GOT3 (cell line): ENCODE measurements around the gene FHIT.

ENCODE experiments used
- DNase-seq: peaks from one replicate; lab custom pipeline; 2025; ENCODE audit warnings: mixed read lengths; lab: John Stamatoyannopoulos, UW

The FHIT gene

GRCh38 chr3:60399861-60400845 is 851.1 kb downstream of the FHIT start:
- DNase-seq: no peak

- DNase-seq: no peak
Measured at GRCh38 chr3:60399292-60399691, 852.0 kb downstream of the FHIT start.

DNA sequence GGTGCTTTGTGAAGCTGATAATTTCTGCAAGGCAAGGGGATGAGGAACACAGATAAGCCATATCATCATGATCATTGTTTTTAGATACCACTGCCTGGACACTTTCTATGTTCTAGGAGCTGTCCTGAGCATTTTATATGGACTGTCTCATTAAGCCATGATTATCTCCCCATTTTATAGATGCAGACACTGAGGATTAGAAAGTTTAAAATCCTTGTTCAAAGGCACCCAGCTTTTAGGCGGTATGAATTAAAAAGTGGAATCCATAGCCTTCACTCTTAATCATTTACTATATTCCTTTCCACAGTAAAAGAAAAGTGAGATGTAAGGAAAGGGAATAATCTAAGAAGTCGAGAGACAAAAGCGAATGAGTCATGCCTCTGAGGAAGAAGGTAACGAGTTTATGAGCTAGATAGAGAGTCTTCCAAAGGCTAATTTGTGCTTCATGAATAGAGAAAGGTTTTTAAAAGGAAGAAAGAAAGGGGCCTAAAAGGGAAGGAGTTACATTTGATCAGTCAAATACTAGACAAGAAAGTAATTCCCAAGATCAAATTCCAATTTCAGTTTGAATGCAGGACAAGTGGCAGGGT is 856.0 kb downstream of the FHIT start:
- no peak for DNase-seq

DNA sequence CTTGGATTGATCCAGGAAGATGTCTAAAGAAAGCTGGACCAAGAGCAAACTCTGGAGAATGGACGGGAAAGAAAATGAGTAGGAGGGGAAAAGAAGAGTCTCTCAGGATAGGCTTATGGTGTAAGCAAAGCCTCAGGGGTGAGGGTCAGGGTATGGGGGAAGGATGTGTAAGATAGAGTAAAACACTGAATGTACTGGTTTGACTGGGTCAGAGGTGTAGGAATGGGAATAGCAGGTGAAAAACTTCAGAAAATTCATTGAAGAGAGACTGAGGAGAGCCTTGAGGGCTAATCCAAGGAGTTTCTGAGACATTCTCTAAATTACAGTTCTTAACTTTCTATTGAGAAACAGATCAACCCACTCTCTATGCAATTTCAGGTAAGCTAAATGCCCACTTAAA is 857.3 kb downstream of the FHIT start:
- no peak for DNase-seq

DNA sequence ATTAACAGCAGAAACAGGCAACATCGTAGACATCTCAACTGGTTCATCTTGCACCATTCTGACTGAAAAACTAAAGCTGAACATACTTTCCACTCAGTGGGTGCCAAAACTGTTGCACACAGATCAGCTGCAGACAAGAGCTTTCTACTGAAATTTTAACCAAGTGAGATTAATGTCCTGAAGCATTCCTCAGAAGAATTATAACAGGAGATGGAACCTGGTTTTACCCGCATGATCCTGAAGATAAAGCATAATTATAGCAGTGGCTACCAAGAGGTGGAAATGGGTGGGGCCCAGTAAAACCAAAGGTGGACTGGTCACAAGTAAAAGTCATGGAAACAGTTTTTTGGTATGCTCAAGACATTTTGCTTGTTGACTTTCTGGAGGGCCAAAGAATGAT is 858.8 kb downstream of the FHIT start:
- no peak for DNase-seq

DNA sequence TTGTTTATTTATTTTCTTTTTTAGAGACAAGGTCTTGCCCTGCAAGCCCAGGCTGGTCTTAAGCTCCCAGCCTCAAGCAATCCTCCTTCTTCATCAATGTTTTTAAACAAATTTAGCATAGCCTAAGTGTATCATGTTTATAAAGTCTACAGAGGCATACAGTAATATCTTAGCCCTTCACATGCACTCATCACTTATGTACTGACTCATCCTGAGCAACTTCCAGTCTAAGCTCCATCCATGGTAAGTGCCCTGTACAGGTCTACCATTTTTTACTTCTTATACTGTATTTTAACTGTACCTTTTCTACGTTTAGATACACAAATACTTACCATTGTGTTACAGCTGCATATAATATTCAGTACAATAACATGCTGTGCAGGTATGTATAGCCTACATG is 860.0 kb downstream of the FHIT start:
- no peak for DNase-seq

- DNase-seq: no peak
Measured at GRCh38 chr3:60388731-60389130, 862.5 kb downstream of the FHIT start.

- DNase-seq: no peak
Measured at GRCh38 chr3:60386306-60386705, 864.9 kb downstream of the FHIT start.

DNA sequence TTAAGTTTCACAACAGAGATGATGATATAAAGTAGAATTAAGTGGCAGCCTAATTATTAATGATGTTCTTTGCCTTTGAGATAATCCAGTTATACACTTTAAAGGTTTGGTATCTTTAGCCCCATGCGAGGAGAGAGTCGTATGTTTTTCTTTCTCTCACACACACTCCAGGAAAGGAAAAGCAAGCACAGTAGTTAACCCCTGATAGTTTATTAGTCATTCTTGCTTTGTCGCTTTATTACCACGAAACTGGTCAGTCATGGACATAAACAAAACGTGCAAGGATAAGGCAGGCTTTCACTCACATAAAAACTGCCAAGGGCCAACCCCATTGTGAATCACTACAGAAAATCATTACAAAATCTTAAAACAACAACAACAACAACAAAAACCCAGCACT is 866.9 kb downstream of the FHIT start:
- DNase-seq: no peak

DNA sequence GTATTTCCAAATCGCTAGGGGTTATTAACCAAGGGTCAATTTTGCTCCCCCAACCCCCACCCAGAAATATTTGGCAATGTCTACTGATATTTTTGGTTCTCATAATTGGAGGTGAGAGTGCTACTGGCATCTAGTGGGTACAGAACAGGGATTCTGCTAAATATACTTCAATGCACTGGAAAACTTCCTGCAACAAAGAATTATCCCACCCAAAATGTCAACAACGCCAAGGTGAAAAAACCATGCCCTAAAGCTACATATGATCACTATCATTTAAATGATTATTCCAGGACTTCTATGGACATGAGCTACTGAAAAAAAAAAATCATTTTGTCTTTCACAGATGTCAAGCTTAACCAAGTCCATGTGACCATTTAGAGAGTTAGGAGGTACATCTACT is 867.9 kb downstream of the FHIT start:
- DNase-seq: no peak

DNA sequence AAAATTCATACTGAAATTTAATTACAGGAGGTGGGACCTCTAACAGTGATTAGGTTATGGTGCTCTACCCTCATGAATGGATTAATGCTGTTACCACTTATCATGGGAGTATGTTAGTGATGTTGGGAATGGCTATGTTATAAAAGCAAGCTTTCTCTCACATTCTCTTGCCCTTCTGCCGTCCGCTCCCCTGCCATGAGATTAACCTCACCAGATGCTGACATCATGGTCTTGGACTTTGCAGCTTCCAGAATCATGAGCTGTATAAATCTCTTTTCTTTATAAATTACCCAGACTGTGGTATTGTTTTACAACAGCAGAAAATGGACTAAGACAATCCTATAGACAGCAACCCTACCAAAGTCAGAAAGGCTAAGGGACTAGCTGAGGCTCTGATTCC is 884.8 kb downstream of the FHIT start:
- no peak for DNase-seq

GRCh38 chr3:60365360-60365759 is 885.9 kb downstream of the FHIT start:
- no peak for DNase-seq

GRCh38 chr3:60364475-60364874 is 886.8 kb downstream of the FHIT start:
- no peak for DNase-seq

DNA sequence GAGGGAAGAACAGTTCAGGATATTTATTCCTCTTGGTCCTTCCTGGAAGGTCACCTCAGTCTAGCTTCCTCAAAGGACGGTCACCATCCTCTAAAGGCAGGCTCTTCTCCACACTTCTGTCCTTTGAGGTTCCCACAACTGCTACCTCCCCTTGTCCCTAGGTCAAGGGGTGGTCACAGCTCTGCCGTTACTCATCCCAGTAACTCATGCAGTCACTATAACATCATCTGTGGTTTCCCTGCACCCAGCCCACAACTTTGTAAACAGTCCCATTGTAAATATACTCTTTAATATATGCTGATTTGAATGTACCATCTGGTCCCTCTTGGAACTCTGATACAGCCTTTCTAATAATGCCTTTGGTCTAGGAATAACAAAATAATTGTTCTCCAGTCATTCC is 887.4 kb downstream of the FHIT start:
- no peak for DNase-seq

DNA sequence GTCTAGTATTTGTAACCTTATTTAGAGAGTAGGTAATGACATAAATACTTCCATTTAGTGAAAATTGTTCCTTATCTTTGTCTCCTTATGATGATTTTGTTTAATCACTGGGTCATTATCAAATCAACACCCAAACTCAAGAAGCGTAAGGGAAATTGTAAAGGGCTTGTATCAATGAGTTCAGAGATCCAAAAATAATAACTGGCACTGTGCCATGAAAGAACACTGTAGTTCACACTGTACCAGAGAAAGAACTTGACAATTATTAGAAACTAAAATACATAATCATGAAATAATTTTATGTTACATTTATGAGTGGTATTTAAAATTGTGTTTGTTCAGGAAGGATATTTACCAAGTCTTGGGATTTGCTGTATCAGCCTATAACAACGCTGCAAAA is 895.4 kb downstream of the FHIT start:
- no peak for DNase-seq

DNA sequence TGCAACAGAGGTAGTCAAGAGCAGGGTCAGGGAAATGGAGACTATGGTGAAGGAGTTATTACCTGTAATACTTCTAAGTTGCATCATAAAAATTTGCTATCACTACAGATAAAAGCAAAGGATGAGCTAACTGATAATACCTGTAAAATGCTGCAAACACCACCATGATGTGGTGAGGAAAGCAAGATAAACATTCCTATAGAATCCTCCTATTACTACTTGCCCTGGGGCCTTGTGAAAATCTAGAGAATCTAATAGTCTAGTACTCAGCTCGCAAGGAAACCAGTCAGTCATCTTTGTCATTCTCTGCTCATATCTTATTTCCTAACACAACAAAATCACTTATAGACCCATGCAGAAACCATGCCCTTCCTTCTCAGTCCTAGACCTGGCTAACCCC is 899.8 kb downstream of the FHIT start:
- no peak for DNase-seq

GRCh38 chr3:60344340-60344739 is 906.9 kb downstream of the FHIT start:
- DNase-seq: no peak

DNA sequence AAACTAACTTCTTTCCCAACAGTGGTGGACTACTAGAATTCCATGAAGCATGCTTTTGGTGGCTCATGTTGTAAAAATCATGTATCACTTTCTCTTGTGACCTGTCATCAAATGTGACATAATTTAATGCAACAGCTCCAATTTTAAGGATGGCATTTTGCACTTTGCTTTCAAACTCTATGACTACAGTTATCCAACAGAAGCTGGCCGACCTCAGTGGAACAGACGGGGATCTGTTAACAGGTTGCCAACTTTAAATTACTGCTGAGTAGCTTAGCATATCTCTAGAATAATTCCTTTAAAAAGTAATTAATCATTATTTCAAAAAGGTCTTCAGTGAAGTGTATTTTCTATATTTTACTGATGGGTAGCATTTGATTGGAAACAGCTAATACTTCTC is 907.4 kb downstream of the FHIT start:
- DNase-seq: no peak

DNA sequence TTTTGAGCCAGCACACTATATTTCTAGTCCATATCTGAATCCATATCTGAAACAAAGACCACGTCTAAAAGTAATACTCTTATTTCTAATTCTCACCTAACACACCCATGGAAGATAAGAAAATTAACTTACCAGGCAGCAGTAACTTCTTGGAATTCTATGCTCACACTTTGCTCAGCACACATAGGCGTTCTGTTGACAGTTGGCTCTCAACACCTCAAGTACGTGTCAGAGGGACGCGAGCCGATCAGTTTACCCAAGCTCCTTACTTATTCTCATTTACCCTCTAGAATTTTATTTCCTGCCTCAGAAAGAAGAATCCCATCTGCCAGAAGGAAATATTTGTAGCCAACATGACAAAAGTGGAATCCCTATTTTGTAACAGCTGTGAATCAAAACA is 911.9 kb downstream of the FHIT start:
- DNase-seq: no peak

DNA sequence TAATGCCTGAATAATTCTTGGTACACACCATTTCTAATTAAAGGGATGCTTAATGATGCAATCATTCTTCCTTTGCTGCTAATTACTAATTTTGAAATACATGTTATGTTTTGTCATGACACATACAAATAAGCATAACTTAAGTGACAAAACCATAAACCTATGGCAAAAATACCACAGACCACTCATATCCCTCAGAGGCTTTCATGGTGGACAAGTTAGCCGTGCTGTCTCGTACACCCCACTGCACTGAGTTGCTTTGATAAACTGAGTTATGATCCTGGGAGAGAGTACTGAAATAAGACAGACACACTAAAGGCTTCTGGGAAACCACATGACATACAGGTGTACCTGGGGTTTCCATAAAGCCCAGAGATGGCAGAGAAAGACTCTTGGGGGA is 913.8 kb downstream of the FHIT start:
- no peak for DNase-seq

DNA sequence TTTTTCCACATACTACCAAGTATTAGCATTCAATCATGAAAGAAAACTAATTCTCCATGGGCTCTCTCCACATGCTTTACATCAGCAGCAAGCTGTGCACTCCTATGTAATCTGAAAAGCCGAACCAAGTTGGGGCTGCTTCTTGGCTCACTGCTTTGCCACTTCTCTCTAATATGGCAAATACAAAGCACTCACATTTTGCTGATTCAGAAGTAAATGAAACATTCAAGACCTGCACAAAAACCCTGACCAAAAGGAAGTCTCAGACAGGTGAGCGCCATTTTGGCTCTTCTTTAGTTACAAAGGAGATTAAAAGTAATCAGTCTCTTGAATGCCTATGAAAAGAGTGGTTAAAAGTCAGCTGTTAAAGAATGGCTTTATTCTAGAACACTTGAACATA is 915.2 kb downstream of the FHIT start:
- DNase-seq: no peak

- no peak for DNase-seq
Measured at GRCh38 chr3:60333710-60334109, 917.5 kb downstream of the FHIT start.

DNA sequence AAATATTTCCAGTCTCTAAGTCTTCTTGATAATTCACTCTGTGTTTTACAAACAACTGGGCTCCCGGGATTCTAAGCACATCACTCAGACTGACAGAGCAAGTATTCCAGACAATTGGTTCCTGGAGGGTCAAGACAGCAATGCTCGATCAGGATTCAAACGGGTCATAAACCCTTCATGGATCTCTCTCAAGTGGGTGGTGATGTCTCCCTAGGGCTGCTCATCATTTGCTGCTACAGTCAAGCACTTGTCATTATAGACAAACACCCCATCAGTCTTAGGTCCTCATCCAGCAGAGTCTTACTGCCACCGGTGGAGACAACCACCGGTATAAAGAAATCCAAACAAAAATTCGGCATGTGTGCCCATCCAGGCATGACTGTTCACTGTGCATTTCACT is 921.1 kb downstream of the FHIT start:
- no peak for DNase-seq
